ENCODE measurements around the gene HSPB2.

DNA sequence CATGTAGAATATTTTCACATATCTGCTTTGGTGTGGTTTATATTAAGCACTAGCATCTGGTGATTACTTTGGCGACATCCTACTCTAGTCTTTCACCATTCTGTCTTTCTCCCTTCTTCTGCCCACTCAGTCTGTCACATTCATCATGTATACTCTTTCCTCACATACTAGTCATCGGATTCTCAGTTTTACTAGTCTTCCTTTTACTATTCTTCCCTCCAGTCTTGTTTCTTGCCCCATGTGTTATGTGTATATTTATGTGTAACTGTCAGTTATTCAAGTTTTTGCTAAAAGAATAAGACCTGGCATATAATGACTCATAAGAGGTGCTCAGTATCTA, 20.0 kb downstream of the HSPB2 start:
- TF ChIP-seq, protein P1, sequence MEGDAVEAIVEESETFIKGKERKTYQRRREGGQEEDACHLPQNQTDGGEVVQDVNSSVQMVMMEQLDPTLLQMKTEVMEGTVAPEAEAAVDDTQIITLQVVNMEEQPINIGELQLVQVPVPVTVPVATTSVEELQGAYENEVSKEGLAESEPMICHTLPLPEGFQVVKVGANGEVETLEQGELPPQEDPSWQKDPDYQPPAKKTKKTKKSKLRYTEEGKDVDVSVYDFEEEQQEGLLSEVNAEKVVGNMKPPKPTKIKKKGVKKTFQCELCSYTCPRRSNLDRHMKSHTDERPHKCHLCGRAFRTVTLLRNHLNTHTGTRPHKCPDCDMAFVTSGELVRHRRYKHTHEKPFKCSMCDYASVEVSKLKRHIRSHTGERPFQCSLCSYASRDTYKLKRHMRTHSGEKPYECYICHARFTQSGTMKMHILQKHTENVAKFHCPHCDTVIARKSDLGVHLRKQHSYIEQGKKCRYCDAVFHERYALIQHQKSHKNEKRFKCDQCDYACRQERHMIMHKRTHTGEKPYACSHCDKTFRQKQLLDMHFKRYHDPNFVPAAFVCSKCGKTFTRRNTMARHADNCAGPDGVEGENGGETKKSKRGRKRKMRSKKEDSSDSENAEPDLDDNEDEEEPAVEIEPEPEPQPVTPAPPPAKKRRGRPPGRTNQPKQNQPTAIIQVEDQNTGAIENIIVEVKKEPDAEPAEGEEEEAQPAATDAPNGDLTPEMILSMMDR (IDR thresholded peaks at IDR 0.05): no peak
- TF ChIP-seq POLR2A (IDR thresholded peaks at IDR 0.05) (no peak), EP300 (IDR thresholded peaks at IDR 0.05) (no peak)

All from tibial nerve (tissue), 4 donors.